ENCODE data around the gene AGBL4.

- TF ChIP-seq, protein P1, sequence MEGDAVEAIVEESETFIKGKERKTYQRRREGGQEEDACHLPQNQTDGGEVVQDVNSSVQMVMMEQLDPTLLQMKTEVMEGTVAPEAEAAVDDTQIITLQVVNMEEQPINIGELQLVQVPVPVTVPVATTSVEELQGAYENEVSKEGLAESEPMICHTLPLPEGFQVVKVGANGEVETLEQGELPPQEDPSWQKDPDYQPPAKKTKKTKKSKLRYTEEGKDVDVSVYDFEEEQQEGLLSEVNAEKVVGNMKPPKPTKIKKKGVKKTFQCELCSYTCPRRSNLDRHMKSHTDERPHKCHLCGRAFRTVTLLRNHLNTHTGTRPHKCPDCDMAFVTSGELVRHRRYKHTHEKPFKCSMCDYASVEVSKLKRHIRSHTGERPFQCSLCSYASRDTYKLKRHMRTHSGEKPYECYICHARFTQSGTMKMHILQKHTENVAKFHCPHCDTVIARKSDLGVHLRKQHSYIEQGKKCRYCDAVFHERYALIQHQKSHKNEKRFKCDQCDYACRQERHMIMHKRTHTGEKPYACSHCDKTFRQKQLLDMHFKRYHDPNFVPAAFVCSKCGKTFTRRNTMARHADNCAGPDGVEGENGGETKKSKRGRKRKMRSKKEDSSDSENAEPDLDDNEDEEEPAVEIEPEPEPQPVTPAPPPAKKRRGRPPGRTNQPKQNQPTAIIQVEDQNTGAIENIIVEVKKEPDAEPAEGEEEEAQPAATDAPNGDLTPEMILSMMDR (IDR thresholded peaks at IDR 0.05): no peak
- no peak for TF ChIP-seq ZFX (IDR thresholded peaks at IDR 0.05; ENCODE audit: borderline replicate concordance)
These were observed 823.0 kb downstream of the AGBL4 start for GRCh38 chr1:49200738-49201137.

Measured in 22Rv1 (cell line).